Medulla oblongata (tissue), 1 donor: ENCODE data around the gene YPEL5.
A peak's percentile ranks its signal among the peaks of the same experiment; 100 is the strongest.
"Not testable (repeated sequence)": the region's sequence is repeated elsewhere in the genome, so short reads cannot be mapped to it uniquely, and the experiment has no call there.

ENCODE experiments used
- DNase-seq: peaks from one replicate; pipeline ENCODE4 v3.0.0-alpha.2; 2015; ENCODE audit errors: extremely low spot score

YPEL5 gene

DNA sequence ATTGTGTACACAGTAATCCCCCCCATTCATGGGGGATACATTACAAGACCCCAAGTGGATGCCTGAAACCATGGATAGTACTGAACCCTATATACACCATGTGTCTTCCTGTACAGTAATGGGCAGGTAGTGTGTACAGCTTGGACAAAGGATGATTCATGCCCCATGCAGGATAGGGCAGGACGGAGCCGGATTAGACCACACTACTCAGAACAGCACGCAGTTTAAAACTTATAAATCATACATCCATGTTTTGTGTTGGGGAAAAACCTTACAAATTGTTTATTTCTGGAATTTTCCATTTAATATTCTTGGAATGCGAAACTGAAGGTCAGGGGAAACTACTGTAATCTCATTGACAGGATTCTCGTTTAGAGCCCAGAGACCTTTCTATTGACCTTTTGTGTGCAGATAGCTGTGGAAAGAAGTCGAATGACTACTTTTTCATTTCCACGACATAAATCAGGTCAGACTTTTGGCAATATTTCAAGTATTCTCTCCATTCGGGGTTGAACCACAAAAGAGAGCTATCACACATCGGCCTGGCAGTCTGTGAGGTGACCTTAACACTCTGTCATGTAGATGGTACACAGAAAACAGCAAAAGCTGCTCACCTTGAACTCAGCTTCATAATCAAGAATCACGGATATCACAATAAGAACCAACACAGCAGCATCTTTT is 9.9 kb upstream of the YPEL5 start:
- DNase-seq: no peak

DNA sequence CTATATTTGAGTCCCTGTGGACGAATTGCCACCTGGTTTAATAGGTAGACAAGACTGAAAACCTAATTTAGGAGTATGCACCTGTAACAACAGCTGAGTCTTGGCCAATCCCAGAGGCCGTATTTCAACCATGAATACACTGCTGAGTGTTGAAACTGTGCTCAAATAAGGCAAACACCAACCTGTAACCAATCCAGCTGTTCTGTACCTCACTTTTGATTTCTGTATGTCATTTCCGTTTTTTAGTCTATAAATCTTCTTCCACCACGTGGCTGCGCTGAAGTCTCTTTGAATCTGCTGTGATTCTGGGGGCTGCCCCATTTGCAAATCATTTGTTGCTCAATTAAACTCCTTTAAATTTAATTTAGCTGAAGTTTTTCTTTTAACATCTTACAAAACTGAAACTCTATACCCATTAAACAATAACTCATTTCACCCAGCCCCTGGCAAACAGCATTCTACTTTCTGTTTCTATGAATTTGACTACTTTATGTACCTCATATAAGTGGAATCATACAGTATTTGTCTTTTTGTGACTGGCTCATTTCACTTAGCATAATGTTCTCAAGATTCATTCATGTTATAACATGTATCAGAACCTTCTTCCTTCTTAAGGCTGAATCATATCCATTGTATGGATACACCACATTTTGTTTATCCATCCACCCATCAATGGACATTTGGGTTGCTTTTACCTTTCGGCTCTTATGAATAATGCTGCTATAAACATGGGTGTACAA is 7.5 kb upstream of the YPEL5 start:
- no peak for DNase-seq

DNA sequence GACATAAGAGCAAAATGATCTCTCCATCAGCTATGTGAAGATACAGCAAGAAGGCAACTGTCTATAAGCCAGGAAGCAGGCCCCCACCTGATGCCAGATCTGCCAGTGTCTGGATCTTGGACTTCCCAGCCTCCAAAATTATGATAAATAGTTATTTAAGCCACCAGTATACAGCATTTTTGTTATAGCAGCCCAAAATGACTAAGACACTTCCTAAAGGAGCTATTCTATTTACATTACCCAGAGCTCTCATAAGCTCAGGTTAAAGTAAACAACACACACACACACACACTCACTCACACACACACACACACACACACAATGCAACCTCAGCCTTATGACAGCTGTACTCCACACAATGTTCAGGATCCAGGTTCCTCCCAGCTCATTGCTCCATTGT is 5.7 kb upstream of the YPEL5 start:
- DNase-seq: no peak

DNA sequence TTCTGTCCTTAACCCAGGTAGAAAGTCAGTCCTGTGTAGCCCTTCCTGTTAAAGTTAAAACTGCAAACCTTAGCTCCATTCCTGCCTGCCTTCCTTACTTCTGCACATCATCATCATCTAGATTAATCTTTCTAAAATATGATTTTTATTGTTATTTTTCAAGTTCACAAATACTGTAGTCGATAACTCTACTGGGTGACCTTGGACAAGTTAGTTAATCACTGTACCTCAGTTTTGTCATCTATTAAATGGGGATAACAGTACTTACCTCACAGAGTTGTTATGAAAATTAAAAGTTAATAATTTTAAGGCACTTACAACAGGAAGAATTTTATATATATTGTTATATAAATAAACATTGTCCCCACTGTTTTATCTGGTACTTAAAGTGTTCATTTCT is 2.5 kb upstream of the YPEL5 start:
- DNase-seq: no peak

DNA sequence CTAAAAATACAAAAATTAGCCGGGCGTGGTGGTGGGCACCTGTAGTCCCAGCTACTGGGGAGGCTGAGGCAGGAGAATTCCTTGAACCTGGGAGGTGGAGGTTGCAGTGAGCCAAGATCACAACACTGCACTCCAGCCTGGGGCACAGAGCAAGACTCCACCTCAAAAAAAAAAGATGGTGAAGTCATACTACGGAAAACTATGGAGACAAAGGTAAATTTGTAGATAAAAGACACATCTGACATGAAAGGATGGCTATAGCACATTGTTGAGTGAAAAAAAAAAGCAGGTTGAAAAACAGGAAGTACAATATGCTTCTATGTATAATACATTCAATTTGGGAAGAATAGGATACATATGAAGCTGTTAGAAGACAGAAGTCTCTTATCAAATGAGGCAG is 1.9 kb upstream of the YPEL5 start:
- DNase-seq: not testable (repeated sequence)

DNA sequence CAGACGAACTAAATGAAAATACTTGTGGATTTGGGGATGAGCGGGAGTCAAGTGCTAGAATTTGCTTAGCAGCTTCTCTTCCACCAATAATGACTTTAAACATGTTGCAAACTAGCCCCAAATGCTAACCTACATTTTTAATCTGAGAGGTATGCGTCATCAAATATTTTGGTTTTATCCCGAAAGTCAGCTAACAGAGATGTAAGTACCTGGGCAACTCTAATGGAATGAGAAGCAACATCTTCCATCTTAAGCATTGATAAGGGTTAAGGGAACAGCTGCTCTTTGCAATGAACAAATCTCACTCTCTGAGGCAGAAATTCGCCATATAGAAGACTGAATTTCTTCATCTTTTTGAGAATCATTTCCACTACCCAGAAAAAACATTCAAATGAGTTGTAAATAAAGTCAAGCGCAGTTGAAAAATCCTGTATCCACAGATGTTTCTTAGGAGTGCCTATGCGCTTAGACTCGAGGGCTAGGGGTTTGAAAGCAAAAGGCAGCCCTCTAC is 926 bp upstream of the YPEL5 start:
- peak; percentile 45 for DNase-seq

DNA sequence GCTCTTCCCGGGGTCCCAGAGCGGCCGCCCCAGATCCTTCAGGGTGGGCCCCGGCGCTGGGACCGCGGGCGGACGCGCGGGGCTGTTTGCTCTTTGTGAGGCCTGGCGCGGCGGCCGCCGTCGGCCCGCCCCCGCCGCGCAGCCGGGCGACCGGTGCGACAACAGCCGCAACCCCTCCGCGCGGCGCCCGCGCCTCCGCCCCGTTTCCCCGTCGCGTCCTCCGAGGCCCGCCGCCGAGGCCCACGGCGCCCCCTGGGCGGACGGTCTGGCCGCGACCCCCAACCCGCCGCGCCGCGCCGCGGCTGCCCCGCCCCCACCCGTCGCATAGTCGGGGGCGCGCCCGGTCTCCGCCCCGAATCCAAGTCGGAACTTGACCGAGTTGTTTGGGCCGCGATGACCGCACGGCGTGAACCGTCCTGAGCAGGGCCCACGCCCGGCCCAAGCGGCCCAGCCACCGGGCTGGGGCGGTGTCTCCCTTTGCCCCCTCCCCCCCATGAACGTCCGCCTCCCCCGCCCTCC is 448 bp downstream of the YPEL5 start:
- no peak for DNase-seq

DNA sequence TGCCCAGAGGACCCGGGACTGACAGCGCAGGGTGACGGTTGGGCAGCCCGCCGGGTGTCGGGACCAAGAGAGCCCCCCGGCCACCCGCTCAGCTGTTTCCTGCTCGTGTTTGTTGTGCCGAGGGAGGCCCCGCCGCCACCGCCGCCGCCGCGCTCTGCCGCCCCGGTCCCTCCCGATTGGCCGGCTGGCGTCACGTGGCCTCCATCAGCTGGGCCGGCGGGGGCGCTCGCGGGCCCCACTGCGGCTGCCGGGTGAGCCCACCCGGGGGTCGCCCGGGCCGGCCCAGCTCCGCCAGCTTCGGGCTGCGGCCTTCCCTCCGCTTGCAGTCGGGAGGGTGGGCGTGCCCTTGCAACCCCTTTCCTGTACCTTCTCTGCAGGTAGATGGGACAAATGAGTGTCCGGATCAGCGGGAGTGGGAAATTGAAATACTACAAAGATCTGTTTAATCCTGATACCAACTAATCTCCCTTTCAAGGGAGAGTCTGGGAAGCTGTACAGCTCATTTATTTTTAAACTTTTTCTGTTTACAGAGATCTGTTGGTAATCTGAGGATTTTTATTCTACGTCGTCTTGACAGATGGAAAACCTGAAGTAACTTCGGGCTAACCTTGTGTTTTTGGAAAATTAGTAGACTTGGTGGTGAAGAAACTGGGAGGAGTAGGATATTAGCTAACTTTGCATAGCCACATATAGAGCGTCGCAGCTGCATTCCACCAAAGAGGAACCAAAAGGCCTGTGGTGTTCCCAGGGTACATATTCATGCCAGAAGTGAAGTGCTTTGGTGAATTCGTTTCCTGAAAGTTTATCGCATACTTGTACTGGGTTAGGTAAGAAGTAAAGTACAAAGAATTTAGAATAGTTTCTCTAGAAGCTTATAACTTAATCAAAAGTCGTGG is 1.2 kb downstream of the YPEL5 start:
- peak; percentile 74 for DNase-seq

DNA sequence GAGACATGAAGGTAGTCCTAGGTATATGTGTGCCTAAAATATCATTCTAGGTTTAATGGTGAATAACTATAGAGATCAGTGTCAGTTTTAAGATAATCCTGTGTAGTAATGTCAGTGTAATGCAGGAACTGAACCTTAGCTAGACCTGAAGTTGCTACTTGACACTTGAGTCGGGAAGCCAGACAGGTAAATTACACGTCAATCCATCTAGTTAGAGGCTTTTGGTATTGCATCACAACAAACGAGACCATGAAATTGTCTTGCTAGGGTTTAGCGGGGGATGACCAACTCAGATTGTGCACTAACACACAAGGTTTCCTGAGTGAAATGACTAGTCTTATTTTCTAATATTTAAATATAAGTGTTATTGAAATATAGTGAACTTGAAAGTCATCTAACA is 2.0 kb downstream of the YPEL5 start:
- DNase-seq: no peak

DNA sequence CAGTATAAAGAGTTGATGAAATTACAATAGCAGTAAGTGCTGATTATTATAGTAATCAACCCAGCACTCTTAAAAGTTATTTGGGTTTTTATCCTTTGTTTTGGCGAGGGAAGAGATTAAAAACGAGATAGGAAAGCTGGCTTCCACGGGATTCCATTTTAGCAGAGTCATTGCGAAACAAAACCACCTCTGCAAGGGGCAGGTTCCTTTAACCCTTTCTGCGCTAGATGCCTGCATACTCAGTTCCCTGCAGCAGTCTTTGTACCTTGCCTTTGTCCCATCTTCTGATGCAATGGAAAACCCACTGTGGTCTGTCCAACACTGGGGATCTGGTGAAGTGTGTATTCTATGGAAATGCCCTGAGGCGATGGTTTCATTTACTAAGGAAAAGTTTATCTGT is 2.7 kb downstream of the YPEL5 start:
- no peak for DNase-seq

DNA sequence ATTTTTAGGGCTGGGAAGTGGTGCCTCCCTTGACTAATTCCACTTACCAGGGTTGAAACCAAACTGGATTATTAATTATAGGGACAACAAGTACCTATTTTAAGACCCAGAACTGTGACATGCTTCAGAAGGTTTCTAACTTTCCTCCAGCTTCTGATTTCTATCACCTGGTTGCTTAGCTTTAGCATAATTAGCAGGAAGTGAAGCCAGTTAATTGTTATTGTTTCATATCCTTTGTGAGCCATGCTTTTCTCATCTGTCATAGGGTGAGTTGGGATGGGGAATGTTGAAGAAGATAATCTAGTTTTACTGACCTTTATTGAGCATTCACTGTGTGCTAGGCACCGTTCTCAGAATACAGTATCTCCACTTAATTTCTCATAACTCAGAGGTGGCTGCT is 3.2 kb downstream of the YPEL5 start:
- DNase-seq: no peak

DNA sequence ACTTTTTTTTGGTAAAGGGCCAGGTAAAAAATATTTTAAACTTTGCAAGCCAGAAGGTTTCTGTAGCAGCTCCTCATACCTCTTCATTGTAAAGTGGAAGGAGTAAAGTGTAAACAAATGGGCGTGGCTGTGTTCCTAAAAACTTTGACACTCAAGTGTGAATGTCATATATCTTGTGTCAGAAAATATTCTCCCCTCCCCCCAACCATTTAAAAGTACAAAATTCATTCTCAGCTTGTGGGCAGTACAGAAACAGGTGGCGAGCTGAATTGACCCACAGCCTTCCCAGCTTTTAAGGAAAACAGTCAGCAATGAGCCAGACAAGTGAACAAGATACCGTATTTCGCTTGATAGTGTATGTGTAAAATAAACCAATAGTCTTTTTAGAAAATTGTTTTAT is 4.0 kb downstream of the YPEL5 start:
- no peak for DNase-seq

DNA sequence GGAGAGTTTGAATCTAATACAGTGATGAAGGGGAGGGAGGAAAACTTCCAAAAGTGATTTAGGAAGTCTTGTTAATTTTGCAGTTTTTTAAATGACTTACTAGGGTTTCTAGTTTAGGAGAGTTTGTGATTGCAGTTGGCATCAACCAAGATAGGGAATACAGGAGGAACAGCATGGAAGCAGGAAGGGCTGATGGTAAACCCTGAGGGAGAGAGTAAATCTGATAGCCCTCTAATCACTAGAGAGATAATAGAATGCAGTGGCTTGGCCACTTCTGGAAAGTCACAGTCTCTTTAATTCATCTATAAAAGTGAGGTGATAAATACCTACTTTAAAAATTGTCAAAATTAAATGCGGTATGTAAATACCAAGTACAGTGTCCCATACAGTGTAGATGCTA is 5.6 kb downstream of the YPEL5 start:
- no peak for DNase-seq

DNA sequence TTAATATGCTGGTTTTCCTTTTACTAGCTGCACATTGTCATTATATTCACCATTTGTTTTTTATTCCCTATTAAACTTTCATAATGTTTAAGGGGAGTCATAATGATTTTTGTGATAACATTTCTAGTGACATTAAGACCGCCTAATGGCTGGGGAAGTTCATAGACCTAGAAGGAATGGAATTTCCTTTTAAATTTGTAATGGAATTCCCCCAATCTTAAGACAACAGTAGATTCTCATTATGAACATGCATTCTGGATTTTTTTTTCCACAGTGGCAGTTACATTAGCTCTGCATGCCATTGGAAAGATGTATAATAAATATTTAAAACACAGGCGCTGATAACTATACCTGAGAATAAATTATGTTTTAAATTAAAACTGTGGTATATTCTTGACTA is 8.4 kb downstream of the YPEL5 start:
- no peak for DNase-seq

DNA sequence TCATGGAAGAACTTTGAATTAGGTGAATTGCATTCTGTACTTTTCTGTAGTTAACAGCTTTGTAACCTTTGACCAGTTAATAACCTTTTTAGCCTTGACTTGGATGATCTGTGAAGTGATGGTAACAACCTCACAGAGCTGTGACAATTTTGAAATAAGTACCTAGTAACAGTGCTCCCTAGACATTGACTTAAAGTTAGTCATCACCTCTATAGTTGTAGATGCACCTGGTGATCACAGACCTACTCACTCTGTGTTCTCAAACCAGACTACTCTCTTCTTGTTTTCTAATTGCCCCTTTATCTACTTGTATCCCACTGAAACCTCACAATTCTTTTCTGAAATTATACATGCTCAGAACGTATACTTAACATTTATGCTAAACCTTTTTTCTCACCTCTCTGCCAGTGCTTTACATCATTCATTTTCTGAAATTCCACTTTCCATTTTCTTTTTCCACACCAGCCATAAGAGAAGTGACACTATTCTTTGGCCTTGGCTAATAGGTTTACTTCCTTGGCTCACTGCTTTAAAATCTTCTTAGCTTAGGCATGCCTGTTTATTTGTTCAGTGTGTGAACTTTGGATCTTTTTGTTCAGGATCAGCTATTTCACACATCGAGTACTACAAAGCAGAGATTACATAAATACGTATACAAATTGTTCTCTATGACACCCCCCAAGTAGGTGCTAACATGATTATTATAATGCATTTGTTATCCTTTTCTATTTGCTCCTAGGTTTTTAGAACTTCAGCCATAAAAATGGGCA is 9.3 kb downstream of the YPEL5 start:
- no peak for DNase-seq

DNA sequence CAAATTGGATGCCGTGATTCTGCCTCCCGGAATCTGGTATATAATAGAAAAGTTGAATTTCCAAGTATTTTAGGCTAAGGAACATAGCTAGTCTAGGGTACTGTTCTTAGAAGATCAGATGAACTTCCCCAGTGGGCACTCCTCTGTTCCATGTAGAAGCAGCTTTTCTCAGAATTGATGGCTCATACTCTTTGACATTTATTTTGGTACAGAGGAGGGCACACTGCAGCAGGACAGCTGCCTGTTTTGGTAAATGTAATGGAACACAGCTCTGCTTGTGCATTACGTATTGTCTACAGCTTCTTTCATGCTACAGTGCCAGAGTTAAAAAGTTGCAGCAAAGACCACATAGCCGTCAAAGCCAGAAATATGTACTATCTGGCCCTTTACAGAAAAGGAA is 10.8 kb downstream of the YPEL5 start:
- no peak for DNase-seq

DNA sequence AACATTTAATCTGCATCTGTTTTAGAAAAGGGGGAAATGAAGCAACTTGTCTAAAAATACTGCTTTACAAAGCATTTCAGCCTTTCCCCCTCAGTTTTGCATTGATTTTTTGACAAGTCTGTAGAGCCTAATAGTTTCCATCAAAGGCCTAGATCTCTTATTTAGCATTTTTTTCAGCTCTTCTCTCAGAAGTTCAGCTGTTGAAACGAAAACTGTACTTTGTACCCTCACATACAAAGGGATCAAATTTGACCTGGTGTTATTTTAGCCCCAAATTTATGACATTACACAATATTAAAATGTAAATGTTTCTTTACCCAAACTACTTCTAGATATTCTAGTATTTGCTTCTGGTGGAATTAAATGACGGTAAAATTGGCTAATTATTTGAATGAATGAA is 13.0 kb downstream of the YPEL5 start:
- DNase-seq: no peak

DNA sequence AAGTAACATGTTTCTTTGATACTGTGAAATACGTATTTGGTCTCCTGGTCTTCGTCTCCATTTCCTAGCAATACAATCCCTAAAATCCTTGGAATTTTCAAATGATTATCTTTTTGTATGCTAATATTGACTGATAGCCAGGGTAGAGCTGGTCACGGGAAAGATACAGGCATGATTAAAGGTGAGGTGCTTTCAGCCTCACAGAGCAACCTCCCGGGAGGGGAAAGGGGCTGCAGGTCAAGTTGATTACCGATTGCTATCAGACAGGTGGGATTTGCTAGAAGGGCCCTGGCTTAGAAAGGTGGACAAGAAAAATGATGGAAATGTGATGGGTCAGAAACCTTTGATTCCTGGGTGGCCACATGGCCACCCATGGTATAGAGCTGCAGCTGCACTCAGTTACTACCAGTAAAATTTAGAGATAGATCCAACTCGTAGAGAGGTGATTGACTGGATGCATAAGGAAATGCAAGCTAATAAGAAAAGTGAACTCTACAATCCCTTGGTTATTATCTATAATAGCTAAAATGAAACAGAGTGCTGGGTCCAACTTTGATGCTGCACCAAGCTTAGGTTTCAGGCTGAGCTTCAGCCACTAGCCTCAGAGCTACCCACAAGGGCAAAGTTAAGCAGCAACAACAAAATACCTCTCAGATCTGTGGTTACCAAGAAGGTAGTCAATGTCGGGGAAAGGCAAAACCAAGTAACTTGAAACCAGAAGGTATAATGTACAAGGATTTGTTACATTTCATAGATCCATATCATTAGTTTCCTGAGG is 15.3 kb downstream of the YPEL5 start:
- DNase-seq: no peak

DNA sequence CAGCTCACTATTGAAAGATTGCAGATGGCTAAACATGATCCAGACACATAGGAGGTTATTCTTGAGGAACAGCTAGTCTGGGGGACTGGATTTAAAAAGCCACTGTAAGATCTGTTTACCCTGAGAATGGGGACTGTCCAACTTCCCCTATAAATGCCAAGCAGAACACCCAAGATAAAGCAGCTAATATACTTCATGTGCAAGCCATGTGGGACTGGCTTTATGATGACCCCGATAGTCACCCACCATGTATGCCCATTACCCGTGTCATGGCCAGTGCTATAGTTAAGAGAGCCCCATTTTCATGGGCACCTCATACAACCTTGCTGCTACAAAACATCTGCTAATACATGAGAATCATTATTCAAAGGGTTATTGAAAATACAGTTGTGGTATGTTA is 16.0 kb downstream of the YPEL5 start:
- DNase-seq: no peak

DNA sequence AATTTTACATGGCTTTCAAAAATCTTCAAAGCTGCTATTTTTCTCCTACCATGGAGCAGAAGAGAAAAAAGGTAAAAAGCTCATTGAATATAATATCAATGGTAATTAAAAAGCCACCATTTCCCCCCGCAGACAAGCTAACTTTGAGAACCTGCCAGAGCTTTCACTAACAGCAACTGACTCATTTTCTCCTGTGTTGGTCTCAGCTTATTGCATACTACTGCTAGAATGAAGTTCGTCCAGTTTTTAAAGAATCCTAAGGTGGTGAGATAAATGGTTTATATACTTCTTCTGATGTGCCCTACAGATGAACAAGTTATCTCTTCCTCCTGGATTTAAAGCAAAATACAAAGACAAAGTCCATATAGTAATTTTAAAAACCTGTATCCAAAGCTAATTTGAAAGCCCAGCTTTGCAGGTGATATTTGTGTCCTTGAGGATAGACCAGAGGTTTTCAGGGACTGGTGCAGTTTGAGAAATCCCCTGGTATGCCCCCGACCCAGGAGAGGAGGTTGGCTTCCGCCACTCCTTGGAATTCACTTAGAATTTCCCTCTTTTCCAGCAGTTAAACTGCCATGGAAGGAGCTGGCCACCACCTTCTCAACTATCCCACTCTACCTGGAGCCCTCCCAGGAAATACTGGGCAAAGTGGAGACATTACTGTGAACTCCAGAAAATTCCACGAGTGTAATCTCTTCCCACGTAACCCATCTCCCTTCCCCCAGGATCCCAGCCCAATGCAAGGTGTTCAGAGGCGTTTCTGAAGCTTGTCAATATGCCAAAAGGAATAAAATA is 17.5 kb downstream of the YPEL5 start:
- no peak for DNase-seq
